Astrocyte (in vitro differentiated cells and primary cell): ENCODE data around the gene CYBC1.

Source experiments
- CTCF ChIP-seq: IDR thresholded peaks from 2 replicates; pipeline ENCODE4 v1.5.1; 2011; ENCODE audit warnings: low read depth, mild to moderate bottlenecking, inconsistent platforms, low read length, moderate library complexity; ENCODE audit not compliant: insufficient read depth
- EZH2 ChIP-seq: IDR thresholded peaks from 2 replicates; pipeline ENCODE4 v1.6.1; 2012; ENCODE audit warnings: mild to moderate bottlenecking, low read length, inconsistent platforms; ENCODE audit not compliant: insufficient read depth

GRCh38 chr17:82415786-82416185, 34.8 kb downstream of the CYBC1 start:
- no peak for TF ChIP-seq CTCF
- TF ChIP-seq EZH2: no peak
